Keratinocyte (primary cell): ENCODE measurements around the gene POTEJ. TPM values are rescaled to one million over a fixed set of nuclear protein-coding genes. Genes with fewer than 3 reads are reported as not detected.
A peak's percentile ranks its signal among the peaks of the same experiment; 100 is the strongest.
"Not testable (repeated sequence)": the region's sequence is repeated elsewhere in the genome, so short reads cannot be mapped to it uniquely, and the experiment has no call there.

ENCODE experiments used
- DNase-seq: peaks from one replicate; pipeline ENCODE4 v3.0.0-alpha.2; 2011; ENCODE audit warnings: low read depth, missing footprints, low spot score
- FAIRE-seq: peaks from 2 replicates; lab custom pipeline; 2011; peaks lifted over from hg19 to GRCh38; lab: Jason Lieb, UNC
- H2AFZ ChIP-seq: 2 replicates; pipeline ENCODE4 v1.6.0; 2012; ENCODE audit warnings: low read length, control low read depth, inconsistent platforms; ENCODE audit not compliant: control insufficient read depth
- H3K27ac ChIP-seq: 2 replicates; pipeline ENCODE4 v1.5.1; 2011; ENCODE audit warnings: low read length; ENCODE audit not compliant: control insufficient read depth, insufficient read depth
- H3K27me3 ChIP-seq: 3 replicates; pipeline ENCODE4 v1.6.0; 2011; ENCODE audit warnings: low read length; ENCODE audit not compliant: control insufficient read depth, insufficient read depth; ENCODE audit errors: extremely low read depth
- H3K36me3 ChIP-seq, 2 experiments: 2 replicates in 1 of 2; 3 replicates in 1 of 2; pipeline ENCODE4 v1.5.1; 2011; ENCODE audit warnings: low read length in 2 of 2, mild to moderate bottlenecking in 1 of 2; ENCODE audit not compliant: control insufficient read depth in 2 of 2, insufficient read depth in 2 of 2; ENCODE audit errors: extremely low read depth in 1 of 2
- H3K4me1 ChIP-seq: 3 replicates; pipeline ENCODE4 v1.5.1; 2011; ENCODE audit warnings: low read length; ENCODE audit not compliant: control insufficient read depth, insufficient read depth; ENCODE audit errors: extremely low read depth
- H3K4me2 ChIP-seq: 3 replicates; pipeline ENCODE4 v1.6.0; 2011; ENCODE audit warnings: low read depth, low read length; ENCODE audit not compliant: control insufficient read depth, insufficient read depth; ENCODE audit errors: extremely low read depth
- H3K4me3 ChIP-seq, 3 experiments: fragments of 200-600 bp in 1 of 3; sonication (generic) in 1 of 3; 2 replicates in 2 of 3; 3 replicates in 1 of 3; pipeline ENCODE4 v1.5.1; 2011 to 2016; ENCODE audit warnings: low read length in 3 of 3, mild to moderate bottlenecking in 3 of 3, control low read depth in 2 of 3, inconsistent platforms in 1 of 3, low read depth in 1 of 3, mixed read lengths in 1 of 3, mixed run types in 1 of 3, moderate library complexity in 1 of 3; ENCODE audit not compliant: control insufficient read depth in 2 of 3, insufficient read depth in 2 of 3; ENCODE audit errors: extremely low read depth in 1 of 3
- H3K79me2 ChIP-seq: 2 replicates; pipeline ENCODE4 v1.6.0; 2012; ENCODE audit warnings: low read length; ENCODE audit not compliant: control insufficient read depth, insufficient read depth
- H3K9ac ChIP-seq: 3 replicates; pipeline ENCODE4 v1.6.0; 2011; ENCODE audit warnings: low read length; ENCODE audit not compliant: control insufficient read depth, insufficient read depth; ENCODE audit errors: extremely low read depth
- H3K9me1 ChIP-seq: 3 replicates; pipeline ENCODE4 v1.6.0; 2011; ENCODE audit warnings: low read length; ENCODE audit not compliant: control insufficient read depth, insufficient read depth; ENCODE audit errors: extremely low read depth
- H3K9me3 ChIP-seq: 2 replicates; pipeline ENCODE4 v1.5.1; 2012; ENCODE audit warnings: low read depth, low read length; ENCODE audit not compliant: control insufficient read depth
- H4K20me1 ChIP-seq: 3 replicates; pipeline ENCODE4 v1.6.0; 2011; ENCODE audit warnings: low read length; ENCODE audit not compliant: control insufficient read depth, insufficient read depth; ENCODE audit errors: extremely low read depth
- CTCF ChIP-seq, 3 experiments: IDR thresholded peaks in 1 of 3; conservative IDR thresholded peaks in 1 of 3; optimal IDR thresholded peaks in 1 of 3; 2 replicates in 2 of 3; 3 replicates in 1 of 3; pipeline versions ENCODE3 to v1.5.1; 2011; ENCODE audit warnings: low read length in 3 of 3, mild to moderate bottlenecking in 3 of 3, moderate library complexity in 2 of 3, control low read depth in 1 of 3, inconsistent platforms in 1 of 3; ENCODE audit not compliant: insufficient read depth in 2 of 3; ENCODE audit errors: extremely low read depth in 1 of 3
- dilution Hi-C: fragments of 300-500 bp; cut with MboI; formaldehyde crosslinking; loops from one replicate; pipeline ENCODE4 v1.7.0; 2020; ENCODE audit warnings: low sequenced_read_pairs; ENCODE audit not compliant: extremely low pct_ligation_motif_present
- polyA plus RNA-seq, 5 experiments: library from polyadenylated mRNA; depleted of rRNA in 3 of 5; stranded (reverse) in 3 of 5; stranded (forward) in 1 of 5; unstranded in 1 of 5; fragments of >200 nt; gene quantifications; 1 replicate in 1 of 5; 2 replicates in 3 of 5; 3 replicates in 1 of 5; pipeline versions ENCODE4 v1.2.1 to v1.2.3, GENCODE V29; 2011 to 2012; ENCODE audit warnings: missing spikeins in 2 of 5, low read depth in 1 of 5, low replicate concordance in 1 of 5

The POTEJ gene
- polyA plus RNA-seq, 1 donor (not counting 4 experiments of a cell fraction or from before 2014, with no cell fraction given), result not detected

GRCh38 chr2:130670026-130670745 is 58.9 kb downstream of the POTEJ start:
- H3K4me2 ChIP-seq, H3K9ac ChIP-seq, H3K36me3 ChIP-seq, dilution Hi-C loops, FAIRE-seq, H3K9me3 ChIP-seq, H3K27me3 ChIP-seq, H3K4me1 ChIP-seq, H2AFZ ChIP-seq, H3K79me2 ChIP-seq, H3K4me3 ChIP-seq, H4K20me1 ChIP-seq, DNase-seq, H3K27ac ChIP-seq, H3K9me1 ChIP-seq: not testable (repeated sequence)

GRCh38 chr2:130692041-130692770 is 81.0 kb downstream of the POTEJ start:
- H3K4me3 ChIP-seq, H3K9me1 ChIP-seq, H3K4me2 ChIP-seq, H3K9ac ChIP-seq, H3K79me2 ChIP-seq, H3K27me3 ChIP-seq, H3K4me1 ChIP-seq, H4K20me1 ChIP-seq, H3K9me3 ChIP-seq, dilution Hi-C loops, FAIRE-seq, H3K27ac ChIP-seq, H2AFZ ChIP-seq, H3K36me3 ChIP-seq, DNase-seq: not testable (repeated sequence)

- H4K20me1 ChIP-seq, H3K9me3 ChIP-seq, H3K4me3 ChIP-seq, DNase-seq, H2AFZ ChIP-seq, H3K4me1 ChIP-seq, H3K27ac ChIP-seq, H3K4me2 ChIP-seq, FAIRE-seq, H3K27me3 ChIP-seq, H3K9ac ChIP-seq, H3K9me1 ChIP-seq, dilution Hi-C loops, H3K79me2 ChIP-seq, H3K36me3 ChIP-seq: not testable (repeated sequence)
- peak in 1 of 3 experiments; percentile 50 for TF ChIP-seq CTCF (optimal IDR thresholded peaks at IDR 0.05 in 1 of 3, IDR thresholded peaks at IDR 0.05 in 1 of 3, conservative IDR thresholded peaks at IDR 0.05 in 1 of 3; ENCODE audit: extremely low read depth in 1 of 3, insufficient read depth in 2 of 3, low read length in 3 of 3)
Measured at GRCh38 chr2:130693474-130693873, 82.2 kb downstream of the POTEJ start.

- H4K20me1 ChIP-seq, DNase-seq, dilution Hi-C loops, H3K4me3 ChIP-seq, H3K27me3 ChIP-seq, H3K9me1 ChIP-seq, H3K9ac ChIP-seq, H3K4me2 ChIP-seq, H3K36me3 ChIP-seq, FAIRE-seq, H3K9me3 ChIP-seq, H3K79me2 ChIP-seq, H2AFZ ChIP-seq, H3K27ac ChIP-seq, H3K4me1 ChIP-seq: not testable (repeated sequence)
Measured at GRCh38 chr2:130703250-130703649, 92.0 kb downstream of the POTEJ start.
